GM08714 (cell line): ENCODE results near the gene AKAP8.
A peak's percentile ranks its signal among the peaks of the same experiment; 100 is the strongest.

Source experiments
- H3K4me3 ChIP-seq: fragments of 200-500 bp; sonication (Bioruptor generic); 2 replicates; pipeline ENCODE4 v1.5.1; 2014; ENCODE audit warnings: mild to moderate bottlenecking, low read length, inconsistent platforms
- ZNF274 ChIP-seq: IDR thresholded peaks from 2 replicates; pipeline ENCODE4 v1.6.1; 2012; ENCODE audit warnings: mild to moderate bottlenecking, low read depth, low read length

Gene AKAP8

GRCh38 chr19:15379083-15379998, at the start of gene AKAP8:
Gene AKAP8 (minus strand): TSS chr19:15379787. CDS start chr19:15379731, 56 bp downstream.
- peak within 1 kb of the TSS; percentile 81 for H3K4me3 ChIP-seq
- TF ChIP-seq ZNF274, result no peak

GRCh38 chr19:15427991-15428471, 48.4 kb upstream of the AKAP8 start:
- H3K4me3 ChIP-seq, result no peak overlapping the region
- TF ChIP-seq ZNF274, result no peak

GRCh38 chr19:15427350-15427700, 47.7 kb upstream of the AKAP8 start:
- H3K4me3 ChIP-seq, result no peak overlapping the region
- TF ChIP-seq ZNF274, result no peak

GRCh38 chr19:15426485-15427349, 47.1 kb upstream of the AKAP8 start:
- H3K4me3 ChIP-seq, result no peak overlapping the region
- no peak for TF ChIP-seq ZNF274

GRCh38 chr19:15425321-15425950, 45.8 kb upstream of the AKAP8 start:
- no peak for TF ChIP-seq ZNF274
- no peak overlapping the region for H3K4me3 ChIP-seq

GRCh38 chr19:15424692-15425272, 45.2 kb upstream of the AKAP8 start:
- no peak for TF ChIP-seq ZNF274
- no peak overlapping the region for H3K4me3 ChIP-seq

GRCh38 chr19:15424121-15424520, 44.5 kb upstream of the AKAP8 start:
- H3K4me3 ChIP-seq, result no peak overlapping the region
- TF ChIP-seq ZNF274, result no peak

GRCh38 chr19:15423130-15423529, 43.5 kb upstream of the AKAP8 start:
- TF ChIP-seq ZNF274, result no peak
- H3K4me3 ChIP-seq, result no peak overlapping the region

GRCh38 chr19:15422296-15423075, 42.9 kb upstream of the AKAP8 start:
- no peak overlapping the region for H3K4me3 ChIP-seq
- TF ChIP-seq ZNF274, result no peak

- H3K4me3 ChIP-seq, result no peak overlapping the region
Measured at GRCh38 chr19:15421721-15422260, 42.2 kb upstream of the AKAP8 start.

GRCh38 chr19:15421136-15421695, 41.6 kb upstream of the AKAP8 start:
- no peak overlapping the region for H3K4me3 ChIP-seq
- TF ChIP-seq ZNF274, result no peak

More at GRCh38 chr19:15421721-15422260, 42.2 kb upstream of the AKAP8 start:
- TF ChIP-seq ZNF274, result no peak

- TF ChIP-seq ZNF274, result no peak
- no peak overlapping the region for H3K4me3 ChIP-seq
Measured at GRCh38 chr19:15419413-15420025, 39.9 kb upstream of the AKAP8 start.
